Ishikawa (cell line): ENCODE results near the gene DMPK.

ENCODE experiments used
- CEBPB ChIP-seq: IDR thresholded peaks from 2 replicates; pipeline ENCODE4 v1.6.1; 2012
- CREB1 ChIP-seq: IDR thresholded peaks from 2 replicates; pipeline ENCODE4 v1.6.1; 2012; ENCODE audit warnings: low read depth
- EGR1 ChIP-seq: IDR thresholded peaks from 2 replicates; pipeline ENCODE4 v1.6.1; 2012
- EP300 ChIP-seq: IDR thresholded peaks from 2 replicates; pipeline ENCODE4 v1.6.1; 2012; ENCODE audit warnings: borderline replicate concordance
- FOXM1 ChIP-seq: IDR thresholded peaks from 2 replicates; pipeline ENCODE4 v1.6.1; 2012; ENCODE audit warnings: low read depth, borderline replicate concordance
- MAX ChIP-seq: IDR thresholded peaks from 2 replicates; pipeline ENCODE4 v1.6.1; 2012
- NFIC ChIP-seq: IDR thresholded peaks from 2 replicates; pipeline ENCODE4 v1.6.1; 2012
- RAD21 ChIP-seq: IDR thresholded peaks from 2 replicates; pipeline ENCODE4 v1.6.1; 2012; ENCODE audit warnings: low read depth
- REST ChIP-seq: IDR thresholded peaks from 2 replicates; pipeline ENCODE4 v1.6.1; 2012; ENCODE audit warnings: low read depth, mild to moderate bottlenecking
- TAF1 ChIP-seq: IDR thresholded peaks from 2 replicates; pipeline ENCODE4 v1.6.1; 2012; ENCODE audit warnings: low read depth, mild to moderate bottlenecking
- TCF12 ChIP-seq: IDR thresholded peaks from 2 replicates; pipeline ENCODE4 v1.6.1; 2012; ENCODE audit warnings: low read depth
- TEAD4 ChIP-seq: IDR thresholded peaks from 2 replicates; pipeline ENCODE4 v1.6.1; 2012
- USF1 ChIP-seq: IDR thresholded peaks from 2 replicates; pipeline ENCODE4 v1.6.1; 2012
- YY1 ChIP-seq: IDR thresholded peaks from 2 replicates; pipeline ENCODE4 v1.6.1; 2012; ENCODE audit warnings: low read depth
- ZBTB7A ChIP-seq: IDR thresholded peaks from 2 replicates; pipeline ENCODE4 v1.6.1; 2012; ENCODE audit warnings: low read depth

Gene DMPK

GRCh38 chr19:45826934-45827333, 44.6 kb upstream of the DMPK start:
- TF ChIP-seq MAX (no peak), YY1 (no peak), RAD21 (no peak), CEBPB (no peak), TEAD4 (no peak), USF1 (no peak), ZBTB7A (no peak), CREB1 (no peak), TCF12 (no peak), TAF1 (no peak), NFIC (no peak), FOXM1 (no peak), EP300 (no peak), EGR1 (no peak), REST (no peak)

GRCh38 chr19:45825917-45826893, 43.9 kb upstream of the DMPK start:
- no peak for TF ChIP-seq TEAD4
- TF ChIP-seq RAD21, result no peak
- no peak for TF ChIP-seq EGR1
- TF ChIP-seq EP300, result no peak

GRCh38 chr19:45825263-45825605, 42.9 kb upstream of the DMPK start:
- TF ChIP-seq EP300 (no peak), ZBTB7A (no peak), RAD21 (no peak), EGR1 (no peak), TEAD4 (no peak), USF1 (no peak), NFIC (no peak), REST (no peak), MAX (no peak), CEBPB (no peak), TAF1 (no peak), FOXM1 (no peak), CREB1 (no peak), TCF12 (no peak), YY1 (no peak)

- TF ChIP-seq NFIC (no peak), USF1 (no peak), TCF12 (no peak), EP300 (no peak), FOXM1 (no peak), YY1 (no peak), ZBTB7A (no peak), RAD21 (no peak), EGR1 (no peak), REST (no peak), CEBPB (no peak), TAF1 (no peak), TEAD4 (no peak), MAX (no peak), CREB1 (no peak)
These were observed 42.4 kb upstream of the DMPK start for GRCh38 chr19:45824531-45825262.
